GM20000 (cell line): ENCODE data around the gene TP53BP1.

Experiments
- DNase-seq: peaks from one replicate; pipeline ENCODE4 v3.0.0; 2012; ENCODE audit warnings: low spot score
- TF ChIP-seq, protein P1 (sequence below): IDR thresholded peaks from 2 replicates; pipeline ENCODE4 v1.5.1; 2012; ENCODE audit warnings: mild to moderate bottlenecking, control low read depth; ENCODE audit errors: extremely low read depth, missing control alignments

TP53BP1 gene

GRCh38 chr15:43412096-43412495, 80.9 kb downstream of the TP53BP1 start:
- TF ChIP-seq, protein P1, sequence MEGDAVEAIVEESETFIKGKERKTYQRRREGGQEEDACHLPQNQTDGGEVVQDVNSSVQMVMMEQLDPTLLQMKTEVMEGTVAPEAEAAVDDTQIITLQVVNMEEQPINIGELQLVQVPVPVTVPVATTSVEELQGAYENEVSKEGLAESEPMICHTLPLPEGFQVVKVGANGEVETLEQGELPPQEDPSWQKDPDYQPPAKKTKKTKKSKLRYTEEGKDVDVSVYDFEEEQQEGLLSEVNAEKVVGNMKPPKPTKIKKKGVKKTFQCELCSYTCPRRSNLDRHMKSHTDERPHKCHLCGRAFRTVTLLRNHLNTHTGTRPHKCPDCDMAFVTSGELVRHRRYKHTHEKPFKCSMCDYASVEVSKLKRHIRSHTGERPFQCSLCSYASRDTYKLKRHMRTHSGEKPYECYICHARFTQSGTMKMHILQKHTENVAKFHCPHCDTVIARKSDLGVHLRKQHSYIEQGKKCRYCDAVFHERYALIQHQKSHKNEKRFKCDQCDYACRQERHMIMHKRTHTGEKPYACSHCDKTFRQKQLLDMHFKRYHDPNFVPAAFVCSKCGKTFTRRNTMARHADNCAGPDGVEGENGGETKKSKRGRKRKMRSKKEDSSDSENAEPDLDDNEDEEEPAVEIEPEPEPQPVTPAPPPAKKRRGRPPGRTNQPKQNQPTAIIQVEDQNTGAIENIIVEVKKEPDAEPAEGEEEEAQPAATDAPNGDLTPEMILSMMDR, result no peak
- DNase-seq, result no peak

- TF ChIP-seq, protein P1, result no peak
- DNase-seq, result no peak
Observed at GRCh38 chr15:43410572-43411214, 82.3 kb downstream of the TP53BP1 start.

- no peak for DNase-seq
- TF ChIP-seq, protein P1, result no peak
Observed at GRCh38 chr15:43408789-43409188, 84.2 kb downstream of the TP53BP1 start.

GRCh38 chr15:43406808-43407207, 86.1 kb downstream of the TP53BP1 start:
- DNase-seq, result no peak
- TF ChIP-seq, protein P1, result no peak

GRCh38 chr15:43406189-43406588, 86.8 kb downstream of the TP53BP1 start:
- no peak for DNase-seq
- TF ChIP-seq, protein P1, result no peak

GRCh38 chr15:43404130-43404529, 88.8 kb downstream of the TP53BP1 start:
- TF ChIP-seq, protein P1, result no peak
- DNase-seq, result no peak

GRCh38 chr15:43403616-43404015, 89.3 kb downstream of the TP53BP1 start:
- TF ChIP-seq, protein P1, result no peak
- DNase-seq, result no peak
